ENCODE results near the gene C1D. TPM values are rescaled to one million over a fixed set of nuclear protein-coding genes. Genes with fewer than 3 reads are reported as not detected.
"Not testable (repeated sequence)": the region's sequence is repeated elsewhere in the genome, so short reads cannot be mapped to it uniquely, and the experiment has no call there.

C1D gene
- total RNA-seq, 1 donor from 2014 or later, result 18.5 TPM

GRCh38 chr2:68024450-68024849 is 38.4 kb downstream of the C1D start:
- ATAC-seq (no peak), DNase-seq (no peak)
- intact Hi-C loops (cut with micrococcal nuclease), result no loop called here

- no peak for ATAC-seq
- no peak for DNase-seq
These were observed 38.9 kb downstream of the C1D start for GRCh38 chr2:68023904-68024303.

DNA sequence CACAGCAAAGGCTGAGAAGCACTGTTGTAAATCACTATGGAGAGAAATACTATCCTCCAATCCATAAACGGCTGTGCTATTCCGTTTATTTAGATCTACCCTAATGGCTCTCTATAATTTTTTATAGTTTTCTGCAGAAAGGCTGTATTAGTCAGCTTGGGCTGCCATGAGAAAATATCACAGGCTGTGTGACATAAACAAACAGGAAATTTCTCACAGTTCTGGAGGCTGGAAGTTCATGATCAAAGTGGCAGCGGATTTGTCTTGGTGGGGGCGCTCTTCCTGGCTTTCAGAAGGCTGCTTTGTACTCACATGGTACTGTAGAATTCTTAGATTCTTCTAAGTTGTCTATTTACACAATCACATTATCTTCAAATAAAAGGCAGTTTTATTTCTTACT is 44.1 kb downstream of the C1D start:
- intact Hi-C loops (cut with micrococcal nuclease), result no loop called here
- no peak for DNase-seq
- ATAC-seq, result no peak

More at GRCh38 chr2:68023904-68024303, 38.9 kb downstream of the C1D start:
- intact Hi-C loops (cut with micrococcal nuclease), result no loop called here

- intact Hi-C loops (cut with micrococcal nuclease), result no loop called here
- DNase-seq, result no peak
- no peak for ATAC-seq
These were observed 53.3 kb downstream of the C1D start for GRCh38 chr2:68009526-68009925.

- intact Hi-C loops (cut with micrococcal nuclease), result no loop called here
- ATAC-seq, result no peak
- no peak for DNase-seq
These were observed 62.5 kb downstream of the C1D start for GRCh38 chr2:68000170-68000825.

DNA sequence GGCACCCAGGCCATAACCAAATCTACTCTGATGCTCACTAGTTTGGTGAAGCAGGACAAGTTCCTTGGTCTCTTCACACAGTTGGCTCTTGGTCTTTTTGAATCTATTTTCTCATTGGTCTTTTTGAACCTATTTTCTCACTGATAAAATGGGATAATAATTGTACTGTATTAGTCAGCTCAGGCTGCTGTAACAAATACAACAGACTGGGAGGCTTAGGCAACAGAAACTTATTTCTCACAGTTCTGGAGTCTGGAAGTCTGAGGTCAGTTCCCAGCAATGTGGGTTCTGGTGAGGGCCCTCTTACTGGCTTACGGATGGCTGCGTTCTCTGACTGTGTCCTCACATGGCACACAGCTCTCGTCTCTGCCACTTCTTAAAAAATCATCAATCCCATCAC is 63.5 kb downstream of the C1D start:
- no peak for ATAC-seq
- DNase-seq, result no peak
- intact Hi-C loops (cut with micrococcal nuclease), result no loop called here

DNA sequence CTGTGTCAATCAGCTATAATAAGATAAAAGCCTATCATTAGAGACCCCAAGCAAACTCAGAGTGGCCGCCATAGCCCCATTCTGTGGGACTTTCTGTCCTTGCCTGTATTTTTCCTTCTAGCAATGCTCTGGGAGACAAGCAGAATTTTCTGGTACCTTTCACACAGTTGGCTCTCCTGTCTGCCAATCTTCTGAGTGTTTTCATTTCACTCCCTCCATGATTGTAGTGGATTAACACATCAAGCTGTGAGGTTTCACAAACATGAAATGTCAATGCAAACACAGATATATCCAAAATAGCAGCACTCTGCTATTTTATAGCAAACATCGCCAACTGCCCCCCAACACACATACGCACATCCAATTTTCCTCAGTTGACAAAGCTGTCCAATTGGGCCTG is 64.9 kb downstream of the C1D start:
- DNase-seq (no peak), ATAC-seq (no peak)
- intact Hi-C loops (cut with micrococcal nuclease), result no loop called here

- intact Hi-C loops (cut with micrococcal nuclease), result no loop called here
- ATAC-seq (no peak), DNase-seq (no peak)
These were observed 65.3 kb downstream of the C1D start for GRCh38 chr2:67997528-67997900.

DNA sequence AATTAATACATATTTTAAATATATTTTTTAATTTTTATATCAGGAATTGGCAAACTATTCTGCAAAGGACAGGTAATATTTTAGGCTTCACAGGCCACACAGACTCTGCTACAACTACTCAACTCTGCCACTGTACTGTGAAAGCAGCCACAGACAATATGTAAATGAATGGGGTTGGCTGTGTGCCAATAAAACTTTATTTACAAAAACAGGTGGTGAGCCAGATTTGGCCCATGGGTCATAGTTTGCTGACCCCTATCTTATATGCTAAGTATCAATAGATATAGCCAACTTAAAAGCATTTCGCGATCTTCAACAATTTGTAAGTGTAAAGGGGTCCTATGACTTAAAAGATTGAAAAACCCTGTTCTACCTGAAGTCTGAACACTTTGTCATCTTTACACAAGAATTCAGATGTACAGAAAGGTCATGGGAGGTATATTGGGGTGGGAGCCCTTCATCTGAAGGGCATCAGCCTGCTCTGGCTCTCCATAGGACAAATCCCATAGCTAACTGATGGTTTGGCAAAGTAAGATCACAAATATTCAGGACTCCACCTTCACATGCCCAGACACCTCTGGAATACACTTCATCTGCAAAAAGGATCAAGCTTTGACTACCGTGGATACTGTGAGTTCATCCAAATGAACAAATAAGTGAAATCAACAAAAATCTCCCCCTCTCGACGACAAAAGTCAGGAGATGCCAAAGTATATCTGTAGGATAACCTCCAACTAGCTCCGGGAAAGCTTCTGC is 65.9 kb downstream of the C1D start:
- intact Hi-C loops (cut with micrococcal nuclease), result no loop called here
- DNase-seq (no peak), ATAC-seq (no peak)

- intact Hi-C loops (cut with micrococcal nuclease), result no loop called here
- no peak for DNase-seq
- no peak for ATAC-seq
These were observed 68.1 kb downstream of the C1D start for GRCh38 chr2:67994716-67995115.

DNA sequence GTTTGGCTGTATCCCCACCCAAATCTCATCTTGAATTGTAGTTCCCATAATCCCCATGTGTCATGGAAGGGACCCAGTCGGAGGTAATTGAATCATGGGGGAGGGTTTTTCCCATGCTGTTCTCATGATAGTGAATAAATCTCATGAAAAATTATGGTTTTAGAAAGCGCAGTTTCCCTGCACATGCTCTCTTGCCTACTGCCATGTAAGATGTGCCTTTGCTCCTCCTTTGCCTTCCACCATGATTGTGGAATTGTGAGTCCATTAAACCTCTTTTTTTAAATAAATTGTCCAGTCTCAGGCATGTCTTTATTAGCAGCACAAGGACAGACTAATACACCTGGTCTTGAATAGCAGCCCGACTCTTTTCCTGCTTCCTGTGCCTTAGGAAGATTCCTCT is 68.7 kb downstream of the C1D start:
- DNase-seq; intact Hi-C loops (cut with micrococcal nuclease); ATAC-seq: not testable (repeated sequence)

GRCh38 chr2:67993329-67993728 is 69.5 kb downstream of the C1D start:
- ATAC-seq (no peak), DNase-seq (no peak)
- intact Hi-C loops (cut with micrococcal nuclease), result no loop called here

- ATAC-seq (no peak), DNase-seq (no peak)
- intact Hi-C loops (cut with micrococcal nuclease), result no loop called here
These were observed 71.3 kb downstream of the C1D start for GRCh38 chr2:67991456-67991855.

Other genes with a start within 250 kb of the C1D start
- 7.4 TPM for gene PNO1, start 94.9 kb upstream of the C1D start, total RNA-seq
- gene PPP3R1, start 189.5 kb upstream of the C1D start, total RNA-seq, result 38.5 TPM